Lung microvascular endothelial cell (primary cell): ENCODE measurements around the gene GMCL2. TPM values are rescaled to one million over a fixed set of nuclear protein-coding genes. Genes with fewer than 3 reads are reported as not detected.

Experiments used
- DNase-seq, 2 donors: peaks; one replicate each; pipeline versions ENCODE4 v3.0.0 to v3.0.0-alpha.2; 2010; ENCODE audit warnings: low read depth in 2 of 2
- total RNA-seq: library from RNA; depleted of rRNA; stranded (reverse); fragments of >200 nt; gene quantifications from 2 replicates; pipeline ENCODE4 v1.2.1, GENCODE V29; 2014

The GMCL2 gene
- total RNA-seq, 1 donor from 2014 or later, result not detected

DNA sequence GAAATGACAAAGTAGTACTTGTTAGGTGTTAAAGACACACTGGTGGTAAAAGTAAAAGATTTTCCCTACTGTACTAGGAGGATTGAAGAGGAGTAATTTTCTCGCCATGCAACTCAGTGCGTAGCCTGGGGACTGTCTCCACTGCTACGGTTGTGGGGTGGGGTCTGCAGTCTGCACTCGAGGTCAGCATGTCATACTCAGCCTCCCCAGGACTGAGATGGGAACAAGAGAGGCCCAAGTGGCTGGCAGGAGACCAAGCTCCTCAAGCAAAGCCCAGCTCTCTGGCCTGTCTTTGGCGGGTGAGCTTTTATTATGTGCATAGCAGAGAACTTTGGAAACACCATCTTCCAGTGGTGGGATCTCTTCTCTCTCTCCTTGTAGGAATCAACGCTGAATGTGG, 43.9 kb downstream of the GMCL2 start:
- no peak for DNase-seq

DNA sequence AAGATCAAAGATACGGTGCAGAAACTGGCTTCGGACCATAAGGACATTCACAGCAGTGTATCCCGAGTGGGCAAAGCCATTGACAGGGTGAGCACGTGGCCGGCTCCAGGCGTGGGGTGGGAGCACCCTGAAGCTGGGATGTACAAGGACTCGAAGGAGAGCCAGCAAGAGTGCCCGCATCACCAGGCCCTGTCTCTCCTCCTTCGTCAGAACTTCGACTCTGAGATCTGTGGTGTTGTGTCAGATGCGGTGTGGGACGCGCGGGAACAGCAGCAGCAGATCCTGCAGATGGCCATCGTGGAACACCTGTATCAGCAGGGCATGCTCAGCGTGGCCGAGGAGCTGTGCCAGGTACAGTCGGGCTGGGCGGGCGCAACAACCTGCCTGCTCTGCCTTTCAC, 44.5 kb downstream of the GMCL2 start:
- no peak for DNase-seq

DNA sequence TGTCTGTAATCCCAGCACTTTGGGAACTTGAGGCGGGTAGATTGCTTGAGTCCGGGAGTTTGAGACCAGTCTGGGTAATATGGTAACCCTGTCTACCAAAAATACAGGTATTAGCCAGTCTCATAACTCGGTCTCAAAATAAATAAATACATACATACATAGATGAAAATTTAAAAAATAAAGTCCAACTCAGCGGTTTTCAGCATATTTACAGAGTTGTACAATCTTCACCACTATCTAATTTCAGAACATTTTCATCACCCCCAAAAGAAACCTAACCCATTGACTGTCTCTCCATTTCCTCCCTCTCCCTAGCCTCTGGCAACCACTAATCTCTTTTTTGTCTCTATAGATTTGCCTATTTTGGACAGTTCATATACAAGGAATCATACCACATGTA, 45.6 kb downstream of the GMCL2 start:
- no peak for DNase-seq

DNA sequence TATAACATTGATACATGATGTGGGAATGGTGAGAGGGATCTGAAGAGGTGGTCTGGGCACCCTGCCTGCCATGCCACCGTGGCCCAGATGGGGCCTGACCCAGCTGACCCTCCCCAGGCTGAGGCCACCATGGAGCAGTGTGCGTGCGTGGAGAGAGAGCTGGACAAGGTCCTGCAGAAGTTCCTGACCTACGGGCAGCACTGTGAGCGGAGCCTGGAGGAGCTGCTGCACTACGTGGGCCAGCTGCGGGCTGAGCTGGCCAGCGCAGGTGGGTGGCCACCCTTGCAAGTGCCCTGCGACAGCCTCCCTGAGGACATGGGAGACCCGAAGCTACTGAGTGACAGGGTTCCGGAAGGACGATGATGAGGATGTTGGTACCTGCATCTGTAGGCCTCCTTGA, 49.2 kb downstream of the GMCL2 start:
- DNase-seq, result no peak

DNA sequence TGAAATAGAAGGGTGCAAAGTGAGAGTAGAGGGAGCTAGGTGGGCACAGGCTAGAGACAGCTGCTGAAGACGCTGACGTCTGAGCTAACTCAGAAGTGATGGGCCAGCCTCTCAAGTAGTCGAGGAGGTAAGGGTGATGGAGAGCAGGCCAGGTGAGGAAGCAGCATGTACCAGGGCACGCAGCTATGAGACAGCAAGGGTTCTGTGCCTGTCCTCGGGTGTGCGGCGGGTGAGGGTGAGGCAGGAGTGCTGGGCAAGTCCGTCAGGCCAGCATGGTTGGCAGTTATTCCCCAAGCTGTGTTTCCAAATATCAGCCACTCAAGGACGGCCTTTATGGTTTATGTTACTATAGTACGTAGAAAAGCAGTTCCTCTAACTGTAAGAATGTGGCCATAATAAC, 50.2 kb downstream of the GMCL2 start:
- no peak for DNase-seq

Other genes with a start within 250 kb of the GMCL2 start
- not detected in 2 replicates for gene PROP1, start 191.1 kb downstream of the GMCL2 start, total RNA-seq
- gene N4BP3, start 73.8 kb downstream of the GMCL2 start, total RNA-seq, result 18.3 and 23.8 TPM in 2 replicates
- gene RMND5B, start 56.4 kb downstream of the GMCL2 start, total RNA-seq, result 22.4 and 33.9 TPM in 2 replicates
- 106 and 132 TPM in 2 replicates for gene NHP2, start 33.5 kb downstream of the GMCL2 start, total RNA-seq
- 41.6 and 58.1 TPM in 2 replicates for gene HNRNPAB, start 17.2 kb upstream of the GMCL2 start, total RNA-seq
- 27.9 and 44.6 TPM in 2 replicates for gene PHYKPL, start 45.4 kb upstream of the GMCL2 start, total RNA-seq